Hepatocyte (in vitro differentiated cells): ENCODE data around the gene PVALEF. TPM values are rescaled to one million over a fixed set of nuclear protein-coding genes. Genes with fewer than 3 reads are reported as not detected.

ENCODE experiments used
- DNase-seq: peaks from one replicate; pipeline ENCODE4 v3.0.0-alpha.2; 2016; ENCODE audit warnings: low spot score
- H2AFZ ChIP-seq: fragments of 200-600 bp; sonication (generic); 2 replicates; pipeline ENCODE4 v1.6.0; 2016; ENCODE audit warnings: antibody characterized with exemption, mild to moderate bottlenecking
- H3K27ac ChIP-seq: fragments of 200-600 bp; sonication (generic); 2 replicates; pipeline ENCODE4 v1.5.1; 2016; ENCODE audit warnings: mild to moderate bottlenecking
- H3K27me3 ChIP-seq: fragments of 200-600 bp; sonication (generic); 2 replicates; pipeline ENCODE4 v1.6.1; 2016
- H3K36me3 ChIP-seq: fragments of 200-600 bp; sonication (generic); replicated peaks from 2 replicates; pipeline ENCODE4 v1.5.1; 2016; ENCODE audit warnings: low read depth; ENCODE audit not compliant: insufficient read depth
- H3K4me1 ChIP-seq: fragments of 200-600 bp; sonication (generic); 2 replicates; pipeline ENCODE4 v1.5.1; 2016; ENCODE audit warnings: mild to moderate bottlenecking, moderate library complexity; ENCODE audit not compliant: insufficient read depth
- H3K4me2 ChIP-seq: fragments of 200-600 bp; sonication (generic); 2 replicates; pipeline ENCODE4 v1.6.0; 2016
- H3K4me3 ChIP-seq: fragments of 200-600 bp; sonication (generic); 2 replicates; pipeline ENCODE4 v1.5.1; 2016; ENCODE audit warnings: mild to moderate bottlenecking
- H3K79me2 ChIP-seq: fragments of 200-600 bp; sonication (generic); 2 replicates; pipeline ENCODE4 v1.6.0; 2017; ENCODE audit warnings: mild to moderate bottlenecking
- H3K9me2 ChIP-seq: fragments of 200-600 bp; sonication (generic); replicated peaks from 2 replicates; pipeline ENCODE4 v1.6.0; 2017; ENCODE audit warnings: mild to moderate bottlenecking; ENCODE audit not compliant: insufficient read depth
- H3K9me3 ChIP-seq: fragments of 200-600 bp; sonication (generic); 2 replicates; pipeline ENCODE4 v1.5.1; 2016; ENCODE audit warnings: low read depth, mild to moderate bottlenecking
- H4K20me1 ChIP-seq: fragments of 200-600 bp; sonication (generic); 2 replicates; pipeline ENCODE4 v1.6.0; 2016; ENCODE audit warnings: mild to moderate bottlenecking; ENCODE audit not compliant: insufficient read depth, poor library complexity, severe bottlenecking
- CTCF ChIP-seq: fragments of 200-600 bp; sonication (generic); IDR thresholded peaks from 2 replicates; pipeline ENCODE4 v1.5.1; 2016; ENCODE audit warnings: antibody characterized with exemption, mild to moderate bottlenecking; ENCODE audit not compliant: poor library complexity
- EZH2 ChIP-seq: fragments of 200-600 bp; sonication (generic); IDR thresholded peaks from 2 replicates; pipeline ENCODE4 v1.6.1; 2016; ENCODE audit warnings: antibody characterized with exemption, mild to moderate bottlenecking, borderline replicate concordance
- EZH2phosphoT487 ChIP-seq: fragments of 200-600 bp; sonication (generic); IDR thresholded peaks from one replicate; pipeline ENCODE4 v1.6.1; 2018; ENCODE audit warnings: antibody characterized with exemption, mild to moderate bottlenecking, low read depth, moderate library complexity; ENCODE audit not compliant: unreplicated experiment, severe bottlenecking
- WGBS: methylation state at CpG from one replicate; pipeline ENCODE4 v1.1.6; 2016; ENCODE audit warnings: low lambda C conversion rate; ENCODE audit errors: missing lambda C conversion rate; 5-methylcytosine and 5-hydroxymethylcytosine counted together
- polyA plus RNA-seq: library from polyadenylated mRNA; unstranded; fragments of >200 nt; fragmentation: Nextera tagmentation; extraction: Ambion mirVana; gene quantifications from 2 replicates; pipeline ENCODE4 v1.2.1, GENCODE V29; 2016
- total RNA-seq: library from RNA; depleted of rRNA; stranded (reverse); fragments of >200 nt; gene quantifications from 2 replicates; pipeline ENCODE4 v1.2.3, GENCODE V29; 2014

PVALEF gene
- total and polyA plus RNA-seq, 2 experiments from 2014 or later = 0.15 TPM; not detected in 1

- Histone ChIP-seq H3K4me1 (no peaks in the 10 kb centered on the region), H3K9me3 (no peaks in the 10 kb centered on the region), H3K36me3 (no peaks in the 10 kb centered on the region), H3K27me3 (no peaks in the 10 kb centered on the region), H3K27ac (no peak overlapping the region), H4K20me1 (no peaks in the 10 kb centered on the region), H3K4me2 (no peak overlapping the region), H2AFZ (no peak overlapping the region), H3K79me2 (no peaks in the 10 kb centered on the region), H3K9me2 (no peaks in the 10 kb centered on the region), H3K4me3 (no peak overlapping the region)
- 90% methylated on average over 5 of the region's 5 CpGs for WGBS
- TF ChIP-seq EZH2 (no peak), CTCF (no peak), EZH2phosphoT487 (no peak)
- no peak for DNase-seq
These were observed 17.3 kb downstream of the PVALEF start for GRCh38 chr17:81182596-81182995.

- Histone ChIP-seq H3K27me3 (no peaks in the 10 kb centered on the region), H3K9me3 (no peaks in the 10 kb centered on the region), H3K4me2 (no peak overlapping the region), H3K79me2 (no peaks in the 10 kb centered on the region), H3K4me1 (no peaks in the 10 kb centered on the region), H4K20me1 (no peaks in the 10 kb centered on the region), H3K36me3 (no peaks in the 10 kb centered on the region), H3K4me3 (no peak overlapping the region), H3K9me2 (no peaks in the 10 kb centered on the region), H3K27ac (no peak overlapping the region), H2AFZ (no peak overlapping the region)
- 94% methylated on average over 9 of the region's 10 CpGs for WGBS
- no peak for DNase-seq
- no peak for TF ChIP-seq EZH2phosphoT487
These were observed 18.0 kb downstream of the PVALEF start for GRCh38 chr17:81183316-81183715.

GRCh38 chr17:81183807-81184206 lies 18.5 kb downstream of the PVALEF start:
- TF ChIP-seq EZH2 = no peak
- no peak for TF ChIP-seq EZH2phosphoT487
- no peak for TF ChIP-seq CTCF
- no peak overlapping the region for H2AFZ ChIP-seq
- H4K20me1 ChIP-seq = no peaks in the 10 kb centered on the region
- H3K27me3 ChIP-seq = no peaks in the 10 kb centered on the region
- WGBS = 98% methylated on average over 11 of the region's 11 CpGs
- H3K36me3 ChIP-seq = no peaks in the 10 kb centered on the region
- no peaks in the 10 kb centered on the region for H3K9me2 ChIP-seq
- no peak overlapping the region for H3K4me3 ChIP-seq
- no peak for DNase-seq
- H3K4me2 ChIP-seq = no peak overlapping the region
- no peaks in the 10 kb centered on the region for H3K79me2 ChIP-seq
- H3K4me1 ChIP-seq = no peaks in the 10 kb centered on the region
- H3K27ac ChIP-seq = no peak overlapping the region
- no peaks in the 10 kb centered on the region for H3K9me3 ChIP-seq

- Histone ChIP-seq H3K27me3 (no peaks in the 10 kb centered on the region), H3K4me2 (no peak overlapping the region), H3K4me3 (no peak overlapping the region), H2AFZ (no peak overlapping the region), H3K4me1 (no peaks in the 10 kb centered on the region), H3K79me2 (no peaks in the 10 kb centered on the region), H3K9me2 (no peaks in the 10 kb centered on the region), H3K36me3 (no peaks in the 10 kb centered on the region), H4K20me1 (no peaks in the 10 kb centered on the region), H3K9me3 (no peaks in the 10 kb centered on the region), H3K27ac (no peak overlapping the region)
- DNase-seq = no peak
- TF ChIP-seq CTCF = no peak
- no peak for TF ChIP-seq EZH2phosphoT487
- no peak for TF ChIP-seq EZH2
- 46% methylated on average over 15 of the region's 15 CpGs for WGBS
These were observed 19.2 kb downstream of the PVALEF start for GRCh38 chr17:81184555-81184954.
